ENCODE measurements around the gene CYB5R3. TPM values are rescaled to one million over a fixed set of nuclear protein-coding genes. Genes with fewer than 3 reads are reported as not detected.

CYB5R3 gene
- polyA plus RNA-seq, 1 donor (not counting 4 experiments of a cell fraction or from before 2014, with no cell fraction given), result 102 TPM

DNA sequence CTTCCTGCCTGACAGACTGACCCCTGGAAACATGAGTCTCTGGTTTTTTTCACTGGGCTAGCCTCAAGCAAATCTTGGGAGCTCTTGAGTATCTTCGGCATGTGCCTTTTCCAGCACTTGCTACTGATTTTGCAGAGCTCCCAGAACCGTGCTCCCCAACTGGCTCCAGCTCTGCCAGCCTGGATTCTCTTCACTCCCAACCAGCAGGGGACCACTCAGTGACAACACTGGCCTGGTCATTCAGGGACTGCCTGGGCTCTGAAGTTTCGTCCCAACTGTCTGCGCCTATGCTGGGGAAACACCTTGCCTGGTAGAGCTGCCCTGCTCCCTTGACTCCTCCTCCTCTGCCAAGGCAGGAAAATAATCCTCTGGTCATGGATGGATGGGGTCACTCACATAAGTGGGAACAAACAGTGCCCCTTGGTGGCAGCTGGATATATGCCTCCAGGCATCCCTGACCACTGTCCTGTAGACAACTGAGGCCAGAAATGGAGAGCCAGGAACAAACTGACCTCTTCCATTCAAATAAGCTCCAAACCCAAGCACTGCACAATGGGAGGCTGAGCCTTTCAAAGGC, 64.7 kb downstream of the CYB5R3 start:
- Histone ChIP-seq H2AFZ (ENCODE audit: control insufficient read depth, low read length) (no peak overlapping the region), H3K36me3 (ENCODE audit: control insufficient read depth in 2 of 2, extremely low read depth in 1 of 2, insufficient read depth in 2 of 2, low read length in 2 of 2) (peaks cover 25 to 42% of the 10 kb centered on the region in 2 experiments), H3K27me3 (ENCODE audit: control insufficient read depth, extremely low read depth, insufficient read depth, low read length) (no peaks in the 10 kb centered on the region), H3K4me2 (ENCODE audit: control insufficient read depth, extremely low read depth, insufficient read depth, low read depth, low read length) (no peak overlapping the region), H3K9ac (ENCODE audit: control insufficient read depth, extremely low read depth, insufficient read depth, low read length) (no peak overlapping the region), H3K9me1 (ENCODE audit: control insufficient read depth, extremely low read depth, insufficient read depth, low read length) (no peaks in the 10 kb centered on the region), H3K79me2 (ENCODE audit: control insufficient read depth, insufficient read depth, low read length) (peaks cover 7% of the 10 kb centered on the region), H3K4me3 (ENCODE audit: control insufficient read depth in 2 of 3, extremely low read depth in 1 of 3, insufficient read depth in 2 of 3, low read depth in 1 of 3, low read length in 3 of 3) (no peak overlapping the region), H3K9me3 (ENCODE audit: control insufficient read depth, low read depth, low read length) (no peaks in the 10 kb centered on the region), H4K20me1 (ENCODE audit: control insufficient read depth, extremely low read depth, insufficient read depth, low read length) (no peaks in the 10 kb centered on the region), H3K27ac (ENCODE audit: control insufficient read depth, insufficient read depth, low read length) (no peak overlapping the region), H3K4me1 (ENCODE audit: control insufficient read depth, extremely low read depth, insufficient read depth, low read length) (no peaks in the 10 kb centered on the region)
- TF ChIP-seq, protein P1, sequence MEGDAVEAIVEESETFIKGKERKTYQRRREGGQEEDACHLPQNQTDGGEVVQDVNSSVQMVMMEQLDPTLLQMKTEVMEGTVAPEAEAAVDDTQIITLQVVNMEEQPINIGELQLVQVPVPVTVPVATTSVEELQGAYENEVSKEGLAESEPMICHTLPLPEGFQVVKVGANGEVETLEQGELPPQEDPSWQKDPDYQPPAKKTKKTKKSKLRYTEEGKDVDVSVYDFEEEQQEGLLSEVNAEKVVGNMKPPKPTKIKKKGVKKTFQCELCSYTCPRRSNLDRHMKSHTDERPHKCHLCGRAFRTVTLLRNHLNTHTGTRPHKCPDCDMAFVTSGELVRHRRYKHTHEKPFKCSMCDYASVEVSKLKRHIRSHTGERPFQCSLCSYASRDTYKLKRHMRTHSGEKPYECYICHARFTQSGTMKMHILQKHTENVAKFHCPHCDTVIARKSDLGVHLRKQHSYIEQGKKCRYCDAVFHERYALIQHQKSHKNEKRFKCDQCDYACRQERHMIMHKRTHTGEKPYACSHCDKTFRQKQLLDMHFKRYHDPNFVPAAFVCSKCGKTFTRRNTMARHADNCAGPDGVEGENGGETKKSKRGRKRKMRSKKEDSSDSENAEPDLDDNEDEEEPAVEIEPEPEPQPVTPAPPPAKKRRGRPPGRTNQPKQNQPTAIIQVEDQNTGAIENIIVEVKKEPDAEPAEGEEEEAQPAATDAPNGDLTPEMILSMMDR (optimal IDR thresholded peaks at IDR 0.05 in 1 of 3, IDR thresholded peaks at IDR 0.05 in 1 of 3, conservative IDR thresholded peaks at IDR 0.05 in 1 of 3; ENCODE audit: extremely low read depth in 1 of 3, insufficient read depth in 2 of 3, low read length in 3 of 3), result no peak
- TF ChIP-seq EZH2 (IDR thresholded peaks at IDR 0.05; ENCODE audit: low read length), result no peak
- DNase-seq (ENCODE audit: low read depth, low spot score), result no peak
- dilution Hi-C loops (cut with MboI; ENCODE audit: extremely low pct_ligation_motif_present, low sequenced_read_pairs), result no loop called here
- FAIRE-seq, result no peak

DNA sequence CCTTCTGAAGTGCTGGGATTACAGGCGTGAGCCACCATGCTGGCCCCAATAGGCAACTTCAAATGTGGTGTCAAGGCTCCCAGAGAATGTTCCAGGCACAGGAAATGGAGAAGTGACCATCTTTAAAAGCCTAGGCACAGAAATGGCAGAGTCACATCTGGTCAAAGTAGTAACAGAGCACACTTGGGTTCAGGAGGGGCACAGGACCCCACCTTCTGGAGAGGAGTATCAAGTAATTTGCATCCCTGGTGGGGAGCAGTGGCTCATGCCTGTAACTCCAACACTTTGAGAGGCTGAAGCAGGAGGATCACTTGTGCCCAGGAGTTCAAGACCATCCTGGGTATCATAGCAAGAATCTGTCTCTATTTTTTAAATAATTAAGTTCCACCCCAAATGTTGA, 66.2 kb downstream of the CYB5R3 start:
- no peak for FAIRE-seq
- Histone ChIP-seq H3K9ac (ENCODE audit: control insufficient read depth, extremely low read depth, insufficient read depth, low read length) (no peak overlapping the region), H2AFZ (ENCODE audit: control insufficient read depth, low read length) (no peak overlapping the region), H3K36me3 (ENCODE audit: control insufficient read depth in 2 of 2, extremely low read depth in 1 of 2, insufficient read depth in 2 of 2, low read length in 2 of 2) (peaks cover 25 to 41% of the 10 kb centered on the region in 2 experiments), H3K4me2 (ENCODE audit: control insufficient read depth, extremely low read depth, insufficient read depth, low read depth, low read length) (no peak overlapping the region), H3K27ac (ENCODE audit: control insufficient read depth, insufficient read depth, low read length) (no peak overlapping the region), H3K79me2 (ENCODE audit: control insufficient read depth, insufficient read depth, low read length) (peaks cover 9% of the 10 kb centered on the region), H3K27me3 (ENCODE audit: control insufficient read depth, extremely low read depth, insufficient read depth, low read length) (no peaks in the 10 kb centered on the region), H3K4me3 (ENCODE audit: control insufficient read depth in 2 of 3, extremely low read depth in 1 of 3, insufficient read depth in 2 of 3, low read depth in 1 of 3, low read length in 3 of 3) (no peak overlapping the region), H3K9me1 (ENCODE audit: control insufficient read depth, extremely low read depth, insufficient read depth, low read length) (no peaks in the 10 kb centered on the region), H3K4me1 (ENCODE audit: control insufficient read depth, extremely low read depth, insufficient read depth, low read length) (no peaks in the 10 kb centered on the region), H3K9me3 (ENCODE audit: control insufficient read depth, low read depth, low read length) (no peaks in the 10 kb centered on the region), H4K20me1 (ENCODE audit: control insufficient read depth, extremely low read depth, insufficient read depth, low read length) (no peaks in the 10 kb centered on the region)
- TF ChIP-seq, protein P1 (optimal IDR thresholded peaks at IDR 0.05 in 1 of 3, IDR thresholded peaks at IDR 0.05 in 1 of 3, conservative IDR thresholded peaks at IDR 0.05 in 1 of 3; ENCODE audit: extremely low read depth in 1 of 3, insufficient read depth in 2 of 3, low read length in 3 of 3), result no peak
- no peak for TF ChIP-seq EZH2 (IDR thresholded peaks at IDR 0.05; ENCODE audit: low read length)
- no peak for DNase-seq (ENCODE audit: low read depth, low spot score)
- dilution Hi-C loops (cut with MboI; ENCODE audit: extremely low pct_ligation_motif_present, low sequenced_read_pairs), result no loop called here

Data from keratinocyte (primary cell).